ENCODE results near the gene ANK3. TPM values are rescaled to one million over a fixed set of nuclear protein-coding genes. Genes with fewer than 3 reads are reported as not detected.

Gene ANK3
- total RNA-seq, 3 donors from 2014 or later = 10.2 to 93.2 (median 57.4) TPM

DNA sequence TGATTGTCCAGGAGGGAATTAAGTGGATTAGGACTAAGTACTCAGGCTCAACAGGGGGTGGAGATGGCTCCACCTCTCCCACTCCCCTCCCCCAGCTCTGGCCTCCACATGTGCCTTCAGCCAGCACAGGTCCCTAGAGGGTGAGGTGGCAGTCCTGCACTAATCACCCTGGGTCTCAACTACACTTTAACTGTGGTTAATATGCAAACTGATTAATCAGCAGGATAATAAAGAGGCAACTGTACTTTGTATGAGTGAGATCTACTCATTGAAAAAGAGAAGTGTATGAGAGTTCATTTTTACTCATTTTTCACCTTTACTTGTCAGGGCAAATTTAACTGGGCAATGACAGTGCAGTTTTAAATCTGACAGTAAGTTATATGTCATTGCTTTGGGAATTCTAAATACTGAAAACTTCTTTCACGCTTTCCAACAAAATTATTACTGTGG, 259.5 kb downstream of the ANK3 start:
- no peaks in the 10 kb centered on the region for H3K36me3 ChIP-seq
- no peak overlapping the region for H3K27ac ChIP-seq
- H3K4me3 ChIP-seq = no peak overlapping the region
- TF ChIP-seq POLR2AphosphoS5 (IDR thresholded peaks at IDR 0.05) (no peak), CTCF (IDR thresholded peaks at IDR 0.05) (no peak), POLR2A (IDR thresholded peaks at IDR 0.05) (no peak)
- DNase-seq (ENCODE audit: low spot score in 2 of 2) = no peak
- H3K27me3 ChIP-seq = no peaks in the 10 kb centered on the region
- no peaks in the 10 kb centered on the region for H3K9me3 ChIP-seq
- intact Hi-C loops (cut with DNase I; ENCODE audit: low total_unique reads) = no loop called here
- H3K4me1 ChIP-seq = no peaks in the 10 kb centered on the region

- Histone ChIP-seq H3K4me1 (no peaks in the 10 kb centered on the region), H3K36me3 (no peaks in the 10 kb centered on the region), H3K4me3 (no peak overlapping the region), H3K27me3 (no peaks in the 10 kb centered on the region), H3K9me3 (no peaks in the 10 kb centered on the region), H3K27ac (no peak overlapping the region)
- intact Hi-C loops (cut with DNase I; ENCODE audit: low total_unique reads) = loop anchor here (5.0 kb wide), 1 partner anchor 174 kb away; no protein-coding TSS in a partner anchor
- DNase-seq (ENCODE audit: low spot score in 2 of 2) = no peak
- no peak for TF ChIP-seq POLR2AphosphoS5 (IDR thresholded peaks at IDR 0.05)
- no peak for TF ChIP-seq CTCF (IDR thresholded peaks at IDR 0.05)
- no peak for TF ChIP-seq POLR2A (IDR thresholded peaks at IDR 0.05)
Observed at GRCh38 chr10:60125895-60126294, 263.8 kb downstream of the ANK3 start.

DNA sequence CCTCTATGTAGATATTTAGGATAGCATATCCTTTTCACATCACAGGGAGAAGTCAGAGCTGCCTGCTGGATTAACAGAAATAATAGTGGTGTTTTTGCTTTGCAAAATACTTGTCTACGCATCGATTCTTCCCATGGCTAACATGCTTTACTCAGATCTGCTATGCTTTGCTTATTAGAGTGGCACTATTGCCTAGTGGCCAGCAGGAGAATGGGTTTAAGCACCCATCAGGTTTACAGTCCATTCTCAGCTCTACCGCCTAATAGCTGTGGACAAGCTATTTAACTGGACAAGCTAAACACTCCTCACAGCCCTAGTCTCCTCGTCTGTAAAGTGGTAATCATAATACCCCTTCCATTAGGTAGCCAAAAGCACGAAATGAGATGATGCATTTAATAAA, 265.1 kb downstream of the ANK3 start:
- DNase-seq (ENCODE audit: low spot score in 2 of 2) = no peak
- no peaks in the 10 kb centered on the region for H3K36me3 ChIP-seq
- no peak overlapping the region for H3K4me3 ChIP-seq
- TF ChIP-seq POLR2A (IDR thresholded peaks at IDR 0.05) (no peak), POLR2AphosphoS5 (IDR thresholded peaks at IDR 0.05) (no peak), CTCF (IDR thresholded peaks at IDR 0.05) (no peak)
- no peaks in the 10 kb centered on the region for H3K27me3 ChIP-seq
- H3K27ac ChIP-seq = no peak overlapping the region
- H3K4me1 ChIP-seq = no peaks in the 10 kb centered on the region
- no peaks in the 10 kb centered on the region for H3K9me3 ChIP-seq
- intact Hi-C loops (cut with DNase I; ENCODE audit: low total_unique reads) = no loop called here

DNA sequence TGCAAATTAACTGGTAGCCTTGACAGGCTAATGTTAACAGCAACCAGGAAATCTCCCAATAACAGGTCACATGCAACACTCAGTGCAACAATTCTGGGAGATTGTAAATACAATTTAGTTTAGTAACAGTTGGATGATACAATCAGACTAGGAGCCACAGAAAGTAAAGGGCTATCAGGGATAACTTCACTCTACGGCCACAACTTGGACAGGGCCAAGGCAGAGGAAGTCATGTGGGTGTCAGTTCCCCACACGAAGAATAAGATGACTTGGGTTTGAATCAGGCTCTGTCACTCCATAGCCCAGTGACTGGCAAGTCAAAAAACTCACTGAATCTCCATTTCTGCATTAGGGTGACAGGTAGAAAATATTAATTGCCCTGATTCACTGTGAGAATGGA, 266.0 kb downstream of the ANK3 start:
- Histone ChIP-seq H3K4me1 (no peaks in the 10 kb centered on the region), H3K27me3 (no peaks in the 10 kb centered on the region), H3K4me3 (no peak overlapping the region), H3K36me3 (no peaks in the 10 kb centered on the region), H3K9me3 (no peaks in the 10 kb centered on the region), H3K27ac (no peak overlapping the region)
- DNase-seq (ENCODE audit: low spot score in 2 of 2) = no peak
- intact Hi-C loops (cut with DNase I; ENCODE audit: low total_unique reads) = no loop called here
- no peak for TF ChIP-seq POLR2AphosphoS5 (IDR thresholded peaks at IDR 0.05)
- TF ChIP-seq POLR2A (IDR thresholded peaks at IDR 0.05) = no peak
- no peak for TF ChIP-seq CTCF (IDR thresholded peaks at IDR 0.05)

DNA sequence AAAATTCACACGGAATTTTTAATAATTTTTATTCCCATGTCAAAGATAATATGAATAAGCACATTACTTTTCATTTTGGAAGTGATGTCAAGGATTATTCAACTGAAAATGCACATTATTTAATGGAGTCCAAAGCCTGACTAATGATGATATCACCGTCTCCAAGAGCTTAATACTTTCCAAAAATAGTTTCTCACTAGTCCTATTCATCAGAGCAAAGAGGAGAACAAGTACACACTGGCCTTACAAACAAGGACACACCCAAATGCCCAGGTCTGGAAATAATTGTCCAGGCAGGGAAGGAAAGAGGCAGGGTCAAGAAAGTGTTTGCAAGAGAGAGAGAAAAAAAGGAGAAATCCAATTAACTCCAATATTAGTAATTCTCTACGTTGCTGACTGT, 266.5 kb downstream of the ANK3 start:
- no peak for TF ChIP-seq CTCF (IDR thresholded peaks at IDR 0.05)
- TF ChIP-seq POLR2AphosphoS5 (IDR thresholded peaks at IDR 0.05) = no peak
- TF ChIP-seq POLR2A (IDR thresholded peaks at IDR 0.05) = no peak
- no peak for DNase-seq (ENCODE audit: low spot score in 2 of 2)
- no peaks in the 10 kb centered on the region for H3K36me3 ChIP-seq
- H3K4me3 ChIP-seq = no peak overlapping the region
- no peaks in the 10 kb centered on the region for H3K9me3 ChIP-seq
- no peaks in the 10 kb centered on the region for H3K4me1 ChIP-seq
- no peak overlapping the region for H3K27ac ChIP-seq
- H3K27me3 ChIP-seq = no peaks in the 10 kb centered on the region
- intact Hi-C loops (cut with DNase I; ENCODE audit: low total_unique reads) = no loop called here

Data from breast epithelium (tissue), 4 donors.